ENCODE data around the gene ZDHHC9. TPM values are rescaled to one million over a fixed set of nuclear protein-coding genes. Genes with fewer than 3 reads are reported as not detected.

The ZDHHC9 gene
- polyA plus RNA-seq, 1 of the 3 experiments (the other 2 are of a cell fraction) = 8.1 TPM

DNA sequence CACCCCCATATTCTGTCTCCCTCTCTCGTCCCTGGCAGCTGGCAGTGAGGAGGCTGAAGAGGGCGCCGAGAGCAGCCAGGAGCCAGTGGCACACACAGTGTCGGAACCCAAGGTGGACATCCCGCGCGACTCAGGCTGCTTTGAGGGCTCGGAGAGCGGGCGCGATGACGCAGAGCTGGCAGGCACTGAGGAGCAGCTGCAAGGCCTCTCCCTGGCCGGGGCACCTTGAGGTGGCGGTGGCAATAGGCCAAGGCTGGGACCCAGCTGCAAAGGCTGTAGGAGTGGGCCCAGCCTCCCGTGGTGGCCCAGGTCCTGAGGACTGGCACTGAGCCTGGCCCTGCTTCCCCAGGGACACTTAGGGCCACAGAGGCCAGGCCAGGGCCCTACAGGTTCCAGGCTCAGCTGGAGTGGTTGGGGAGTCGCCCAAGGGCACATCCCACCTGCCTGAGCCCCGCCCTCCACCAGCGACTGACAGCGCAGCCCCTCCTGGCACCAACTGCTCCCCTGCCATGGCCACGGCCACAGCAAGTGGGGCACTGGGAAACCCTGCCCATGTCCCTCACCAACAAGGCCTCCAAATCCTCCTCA is 50.0 kb downstream of the ZDHHC9 start:
- H3K9ac ChIP-seq = no peak overlapping the region
- no peaks in the 10 kb centered on the region for H3K79me2 ChIP-seq (ENCODE audit: insufficient read depth)
- ChIA-PET POLR2A (no interaction called here), CTCF (interaction anchor here (0.9 kb wide), 1 partner anchor 47 kb away, joined by 3 read pairs; no protein-coding TSS in a partner anchor)
- H3K9me3 ChIP-seq = no peaks in the 10 kb centered on the region
- no peaks in the 10 kb centered on the region for H4K20me1 ChIP-seq (ENCODE audit: insufficient read depth)
- TF ChIP-seq CHD2 (IDR thresholded peaks at IDR 0.05; ENCODE audit: low read length, partially characterized antibody) (no peak), SMC3 (IDR thresholded peaks at IDR 0.05; ENCODE audit: low read depth, low read length) (no peak), TAF1 (IDR thresholded peaks at IDR 0.05; ENCODE audit: borderline replicate concordance, low read depth, low read length) (no peak), JUND (IDR thresholded peaks at IDR 0.05) (no peak), FOXJ3 (CRISPR knock-in tag; IDR thresholded peaks at IDR 0.05) (no peak), RXRA (IDR thresholded peaks at IDR 0.05; ENCODE audit: borderline replicate concordance, low read depth) (no peak), NRF1 (IDR thresholded peaks at IDR 0.05; ENCODE audit: low read depth, low read length) (no peak), EP300 (IDR thresholded peaks at IDR 0.05; ENCODE audit: borderline replicate concordance in 1 of 2, low read depth in 1 of 2, low read length in 1 of 2) (no peak), MXI1 (IDR thresholded peaks at IDR 0.05; ENCODE audit: low read depth, low read length) (no peak), FOXM1 (IDR thresholded peaks at IDR 0.05; ENCODE audit: low read depth) (no peak), TEAD4 (IDR thresholded peaks at IDR 0.05; ENCODE audit: borderline replicate concordance, insufficient read depth) (no peak), RCOR1 (IDR thresholded peaks at IDR 0.05; ENCODE audit: low read length) (no peak), GABPA (IDR thresholded peaks at IDR 0.05; ENCODE audit: low read depth) (no peak), GATA2 (CRISPR knock-in tag; IDR thresholded peaks at IDR 0.05) (no peak)
- TF ChIP-seq, protein P1, sequence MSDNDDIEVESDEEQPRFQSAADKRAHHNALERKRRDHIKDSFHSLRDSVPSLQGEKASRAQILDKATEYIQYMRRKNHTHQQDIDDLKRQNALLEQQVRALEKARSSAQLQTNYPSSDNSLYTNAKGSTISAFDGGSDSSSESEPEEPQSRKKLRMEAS (IDR thresholded peaks at IDR 0.05; ENCODE audit: low read depth) = no peak
- TF ChIP-seq, protein P2, sequence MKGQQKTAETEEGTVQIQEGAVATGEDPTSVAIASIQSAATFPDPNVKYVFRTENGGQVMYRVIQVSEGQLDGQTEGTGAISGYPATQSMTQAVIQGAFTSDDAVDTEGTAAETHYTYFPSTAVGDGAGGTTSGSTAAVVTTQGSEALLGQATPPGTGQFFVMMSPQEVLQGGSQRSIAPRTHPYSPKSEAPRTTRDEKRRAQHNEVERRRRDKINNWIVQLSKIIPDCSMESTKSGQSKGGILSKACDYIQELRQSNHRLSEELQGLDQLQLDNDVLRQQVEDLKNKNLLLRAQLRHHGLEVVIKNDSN (IDR thresholded peaks at IDR 0.05; ENCODE audit: borderline replicate concordance, low read depth) = no peak
- TF ChIP-seq, protein P3, sequence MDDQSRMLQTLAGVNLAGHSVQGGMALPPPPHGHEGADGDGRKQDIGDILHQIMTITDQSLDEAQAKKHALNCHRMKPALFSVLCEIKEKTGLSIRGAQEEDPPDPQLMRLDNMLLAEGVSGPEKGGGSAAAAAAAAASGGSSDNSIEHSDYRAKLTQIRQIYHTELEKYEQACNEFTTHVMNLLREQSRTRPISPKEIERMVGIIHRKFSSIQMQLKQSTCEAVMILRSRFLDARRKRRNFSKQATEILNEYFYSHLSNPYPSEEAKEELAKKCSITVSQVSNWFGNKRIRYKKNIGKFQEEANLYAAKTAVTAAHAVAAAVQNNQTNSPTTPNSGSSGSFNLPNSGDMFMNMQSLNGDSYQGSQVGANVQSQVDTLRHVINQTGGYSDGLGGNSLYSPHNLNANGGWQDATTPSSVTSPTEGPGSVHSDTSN (IDR thresholded peaks at IDR 0.05) = no peak
- TF ChIP-seq, protein P4, sequence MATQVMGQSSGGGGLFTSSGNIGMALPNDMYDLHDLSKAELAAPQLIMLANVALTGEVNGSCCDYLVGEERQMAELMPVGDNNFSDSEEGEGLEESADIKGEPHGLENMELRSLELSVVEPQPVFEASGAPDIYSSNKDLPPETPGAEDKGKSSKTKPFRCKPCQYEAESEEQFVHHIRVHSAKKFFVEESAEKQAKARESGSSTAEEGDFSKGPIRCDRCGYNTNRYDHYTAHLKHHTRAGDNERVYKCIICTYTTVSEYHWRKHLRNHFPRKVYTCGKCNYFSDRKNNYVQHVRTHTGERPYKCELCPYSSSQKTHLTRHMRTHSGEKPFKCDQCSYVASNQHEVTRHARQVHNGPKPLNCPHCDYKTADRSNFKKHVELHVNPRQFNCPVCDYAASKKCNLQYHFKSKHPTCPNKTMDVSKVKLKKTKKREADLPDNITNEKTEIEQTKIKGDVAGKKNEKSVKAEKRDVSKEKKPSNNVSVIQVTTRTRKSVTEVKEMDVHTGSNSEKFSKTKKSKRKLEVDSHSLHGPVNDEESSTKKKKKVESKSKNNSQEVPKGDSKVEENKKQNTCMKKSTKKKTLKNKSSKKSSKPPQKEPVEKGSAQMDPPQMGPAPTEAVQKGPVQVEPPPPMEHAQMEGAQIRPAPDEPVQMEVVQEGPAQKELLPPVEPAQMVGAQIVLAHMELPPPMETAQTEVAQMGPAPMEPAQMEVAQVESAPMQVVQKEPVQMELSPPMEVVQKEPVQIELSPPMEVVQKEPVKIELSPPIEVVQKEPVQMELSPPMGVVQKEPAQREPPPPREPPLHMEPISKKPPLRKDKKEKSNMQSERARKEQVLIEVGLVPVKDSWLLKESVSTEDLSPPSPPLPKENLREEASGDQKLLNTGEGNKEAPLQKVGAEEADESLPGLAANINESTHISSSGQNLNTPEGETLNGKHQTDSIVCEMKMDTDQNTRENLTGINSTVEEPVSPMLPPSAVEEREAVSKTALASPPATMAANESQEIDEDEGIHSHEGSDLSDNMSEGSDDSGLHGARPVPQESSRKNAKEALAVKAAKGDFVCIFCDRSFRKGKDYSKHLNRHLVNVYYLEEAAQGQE (IDR thresholded peaks at IDR 0.05; ENCODE audit: low read depth, low read length) = no peak
- TF ChIP-seq, protein P5, sequence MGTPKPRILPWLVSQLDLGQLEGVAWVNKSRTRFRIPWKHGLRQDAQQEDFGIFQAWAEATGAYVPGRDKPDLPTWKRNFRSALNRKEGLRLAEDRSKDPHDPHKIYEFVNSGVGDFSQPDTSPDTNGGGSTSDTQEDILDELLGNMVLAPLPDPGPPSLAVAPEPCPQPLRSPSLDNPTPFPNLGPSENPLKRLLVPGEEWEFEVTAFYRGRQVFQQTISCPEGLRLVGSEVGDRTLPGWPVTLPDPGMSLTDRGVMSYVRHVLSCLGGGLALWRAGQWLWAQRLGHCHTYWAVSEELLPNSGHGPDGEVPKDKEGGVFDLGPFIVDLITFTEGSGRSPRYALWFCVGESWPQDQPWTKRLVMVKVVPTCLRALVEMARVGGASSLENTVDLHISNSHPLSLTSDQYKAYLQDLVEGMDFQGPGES (IDR thresholded peaks at IDR 0.05; ENCODE audit: low read depth, low read length) = no peak
- no peak for DNase-seq
- H3K4me2 ChIP-seq = no peak overlapping the region
- no peaks in the 10 kb centered on the region for H3K4me1 ChIP-seq (ENCODE audit: control insufficient read depth in 1 of 2, insufficient read depth in 2 of 2, low read depth in 1 of 2, low read length in 1 of 2)
- no peak overlapping the region for H3K27ac ChIP-seq (ENCODE audit: low read depth in 2 of 2, low read length in 1 of 2)
- H3K9me2 ChIP-seq = no peaks in the 10 kb centered on the region
- H2AFZ ChIP-seq (ENCODE audit: low read depth) = no peak overlapping the region
- H3F3A ChIP-seq (replicated peaks; ENCODE audit: insufficient read depth) = no peaks in the 10 kb centered on the region
- no peaks in the 10 kb centered on the region for H3K27me3 ChIP-seq (ENCODE audit: insufficient read depth)
- H3K4me3 ChIP-seq (ENCODE audit: low read depth in 2 of 2, low read length in 1 of 2) = no peak overlapping the region
- peaks cover 0 to 4% of the 10 kb centered on the region in 2 experiments for H3K36me3 ChIP-seq (replicated peaks in 1 of 2; ENCODE audit: control insufficient read depth in 1 of 2, insufficient read depth in 2 of 2, low read length in 1 of 2)
- WGBS (ENCODE audit: low lambda C conversion rate) = 90% methylated on average over 13 of the region's 20 CpGs
